Tibial nerve (tissue), 4 donors: Measurements from ENCODE around the gene ECHDC3.

Experiments
- CTCF ChIP-seq, 5 experiments: fragments of 200-600 bp in 3 of 5; fragments of 450-650 bp in 2 of 5; sonication (generic) in 3 of 5; IDR thresholded peaks; one replicate each; pipeline ENCODE4 v1.5.1; 2016 to 2019; ENCODE audit warnings: antibody characterized with exemption in 5 of 5, mild to moderate bottlenecking in 3 of 5, moderate library complexity in 2 of 5
- EP300 ChIP-seq, 2 donors: sonication (generic); formaldehyde crosslinking; IDR thresholded peaks; one replicate each; pipeline ENCODE4 v1.6.1; 2017; ENCODE audit warnings: antibody characterized with exemption in 2 of 2, mild to moderate bottlenecking in 1 of 2

GRCh38 chr10:11806706-11807105 lies 64.5 kb downstream of the ECHDC3 start:
- TF ChIP-seq EP300 (IDR thresholded peaks at IDR 0.05) (no peak), CTCF (IDR thresholded peaks at IDR 0.05) (no peak)
